Measurements from ENCODE around the gene IGLON5.

GRCh38 chr19:51331716-51332115 is 20.3 kb downstream of the IGLON5 start:
- no peak for TF ChIP-seq ZNF565 (CRISPR knock-in tag; conservative IDR thresholded peaks at IDR 0.05; ENCODE audit: low read depth)
- no peak for TF ChIP-seq RARB (CRISPR knock-in tag; IDR thresholded peaks at IDR 0.05)
- TF ChIP-seq PATZ1 (CRISPR knock-in tag; IDR thresholded peaks at IDR 0.05; ENCODE audit: borderline replicate concordance) = no peak
- TF ChIP-seq TOX (CRISPR knock-in tag; IDR thresholded peaks at IDR 0.05; ENCODE audit: borderline replicate concordance) = no peak
- no peak for TF ChIP-seq ZFP3 (CRISPR knock-in tag; IDR thresholded peaks at IDR 0.05)
- TF ChIP-seq CREB5 (CRISPR knock-in tag; IDR thresholded peaks at IDR 0.05; ENCODE audit: low read depth) = no peak
- TF ChIP-seq TSHZ2 (CRISPR knock-in tag; IDR thresholded peaks at IDR 0.05) = no peak
- no peak for TF ChIP-seq ESRRG (CRISPR knock-in tag; IDR thresholded peaks at IDR 0.05)
- TF ChIP-seq ZFP30 (CRISPR knock-in tag; IDR thresholded peaks at IDR 0.05) = no peak
- no peak for TF ChIP-seq CSRNP3 (CRISPR knock-in tag; IDR thresholded peaks at IDR 0.05)
- TF ChIP-seq PPARA (CRISPR knock-in tag; IDR thresholded peaks at IDR 0.05; ENCODE audit: borderline replicate concordance) = no peak
- no peak for TF ChIP-seq CSDC2 (CRISPR knock-in tag; IDR thresholded peaks at IDR 0.05)
- no peak for TF ChIP-seq ISL1 (CRISPR knock-in tag; IDR thresholded peaks at IDR 0.05)
- TF ChIP-seq SNAI2 (CRISPR knock-in tag; IDR thresholded peaks at IDR 0.05) = no peak

All from SK-N-SH treated with all-trans-retinoic acid at 6 μM for 48 hours (cell line).